Hepatocyte (in vitro differentiated cells): Measurements from ENCODE around the gene LDLRAD4. TPM values are rescaled to one million over a fixed set of nuclear protein-coding genes. Genes with fewer than 3 reads are reported as not detected.
"Not testable (repeated sequence)": the region's sequence is repeated elsewhere in the genome, so short reads cannot be mapped to it uniquely, and the experiment has no call there.

Experiments
- DNase-seq: peaks from one replicate; pipeline ENCODE4 v3.0.0-alpha.2; 2016; ENCODE audit warnings: low spot score
- H2AFZ ChIP-seq: fragments of 200-600 bp; sonication (generic); 2 replicates; pipeline ENCODE4 v1.6.0; 2016; ENCODE audit warnings: antibody characterized with exemption, mild to moderate bottlenecking
- H3K27ac ChIP-seq: fragments of 200-600 bp; sonication (generic); 2 replicates; pipeline ENCODE4 v1.5.1; 2016; ENCODE audit warnings: mild to moderate bottlenecking
- H3K27me3 ChIP-seq: fragments of 200-600 bp; sonication (generic); 2 replicates; pipeline ENCODE4 v1.6.1; 2016
- H3K36me3 ChIP-seq: fragments of 200-600 bp; sonication (generic); replicated peaks from 2 replicates; pipeline ENCODE4 v1.5.1; 2016; ENCODE audit warnings: low read depth; ENCODE audit not compliant: insufficient read depth
- H3K4me1 ChIP-seq: fragments of 200-600 bp; sonication (generic); 2 replicates; pipeline ENCODE4 v1.5.1; 2016; ENCODE audit warnings: mild to moderate bottlenecking, moderate library complexity; ENCODE audit not compliant: insufficient read depth
- H3K4me2 ChIP-seq: fragments of 200-600 bp; sonication (generic); 2 replicates; pipeline ENCODE4 v1.6.0; 2016
- H3K4me3 ChIP-seq: fragments of 200-600 bp; sonication (generic); 2 replicates; pipeline ENCODE4 v1.5.1; 2016; ENCODE audit warnings: mild to moderate bottlenecking
- H3K79me2 ChIP-seq: fragments of 200-600 bp; sonication (generic); 2 replicates; pipeline ENCODE4 v1.6.0; 2017; ENCODE audit warnings: mild to moderate bottlenecking
- H3K9me2 ChIP-seq: fragments of 200-600 bp; sonication (generic); replicated peaks from 2 replicates; pipeline ENCODE4 v1.6.0; 2017; ENCODE audit warnings: mild to moderate bottlenecking; ENCODE audit not compliant: insufficient read depth
- H3K9me3 ChIP-seq: fragments of 200-600 bp; sonication (generic); 2 replicates; pipeline ENCODE4 v1.5.1; 2016; ENCODE audit warnings: low read depth, mild to moderate bottlenecking
- H4K20me1 ChIP-seq: fragments of 200-600 bp; sonication (generic); 2 replicates; pipeline ENCODE4 v1.6.0; 2016; ENCODE audit warnings: mild to moderate bottlenecking; ENCODE audit not compliant: insufficient read depth, poor library complexity, severe bottlenecking
- EZH2 ChIP-seq: fragments of 200-600 bp; sonication (generic); IDR thresholded peaks from 2 replicates; pipeline ENCODE4 v1.6.1; 2016; ENCODE audit warnings: antibody characterized with exemption, mild to moderate bottlenecking, borderline replicate concordance
- EZH2phosphoT487 ChIP-seq: fragments of 200-600 bp; sonication (generic); IDR thresholded peaks from one replicate; pipeline ENCODE4 v1.6.1; 2018; ENCODE audit warnings: antibody characterized with exemption, mild to moderate bottlenecking, low read depth, moderate library complexity; ENCODE audit not compliant: unreplicated experiment, severe bottlenecking
- WGBS: methylation state at CpG from one replicate; pipeline ENCODE4 v1.1.6; 2016; ENCODE audit warnings: low lambda C conversion rate; ENCODE audit errors: missing lambda C conversion rate; 5-methylcytosine and 5-hydroxymethylcytosine counted together
- polyA plus RNA-seq: library from polyadenylated mRNA; unstranded; fragments of >200 nt; fragmentation: Nextera tagmentation; extraction: Ambion mirVana; gene quantifications from 2 replicates; pipeline ENCODE4 v1.2.1, GENCODE V29; 2016
- total RNA-seq: library from RNA; depleted of rRNA; stranded (reverse); fragments of >200 nt; gene quantifications from 2 replicates; pipeline ENCODE4 v1.2.3, GENCODE V29; 2014
- TF ChIP-seq, protein P1 (sequence below): fragments of 200-600 bp; sonication (generic); IDR thresholded peaks from 2 replicates; pipeline ENCODE4 v1.5.1; 2016; ENCODE audit warnings: antibody characterized with exemption, mild to moderate bottlenecking; ENCODE audit not compliant: poor library complexity

Gene LDLRAD4
- total and polyA plus RNA-seq, 2 experiments from 2014 or later: 15.1 to 29.0 TPM

- Histone ChIP-seq H3K9me2 (no peaks in the 10 kb centered on the region), H3K4me2 (no peak overlapping the region), H3K79me2 (no peaks in the 10 kb centered on the region), H3K36me3 (no peaks in the 10 kb centered on the region), H3K27ac (no peak overlapping the region), H4K20me1 (no peaks in the 10 kb centered on the region), H3K9me3 (no peaks in the 10 kb centered on the region), H3K4me1 (peaks cover 5% of the 10 kb centered on the region), H2AFZ (no peak overlapping the region), H3K4me3 (no peak overlapping the region), H3K27me3 (no peaks in the 10 kb centered on the region)
- TF ChIP-seq, protein P1, sequence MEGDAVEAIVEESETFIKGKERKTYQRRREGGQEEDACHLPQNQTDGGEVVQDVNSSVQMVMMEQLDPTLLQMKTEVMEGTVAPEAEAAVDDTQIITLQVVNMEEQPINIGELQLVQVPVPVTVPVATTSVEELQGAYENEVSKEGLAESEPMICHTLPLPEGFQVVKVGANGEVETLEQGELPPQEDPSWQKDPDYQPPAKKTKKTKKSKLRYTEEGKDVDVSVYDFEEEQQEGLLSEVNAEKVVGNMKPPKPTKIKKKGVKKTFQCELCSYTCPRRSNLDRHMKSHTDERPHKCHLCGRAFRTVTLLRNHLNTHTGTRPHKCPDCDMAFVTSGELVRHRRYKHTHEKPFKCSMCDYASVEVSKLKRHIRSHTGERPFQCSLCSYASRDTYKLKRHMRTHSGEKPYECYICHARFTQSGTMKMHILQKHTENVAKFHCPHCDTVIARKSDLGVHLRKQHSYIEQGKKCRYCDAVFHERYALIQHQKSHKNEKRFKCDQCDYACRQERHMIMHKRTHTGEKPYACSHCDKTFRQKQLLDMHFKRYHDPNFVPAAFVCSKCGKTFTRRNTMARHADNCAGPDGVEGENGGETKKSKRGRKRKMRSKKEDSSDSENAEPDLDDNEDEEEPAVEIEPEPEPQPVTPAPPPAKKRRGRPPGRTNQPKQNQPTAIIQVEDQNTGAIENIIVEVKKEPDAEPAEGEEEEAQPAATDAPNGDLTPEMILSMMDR: no peak
- TF ChIP-seq EZH2: no peak
- no peak for TF ChIP-seq EZH2phosphoT487
- 79% methylated on average over 7 of the region's 7 CpGs for WGBS
- no peak for DNase-seq
Observed at GRCh38 chr18:13487237-13487636, 268.7 kb downstream of the LDLRAD4 start.

DNA sequence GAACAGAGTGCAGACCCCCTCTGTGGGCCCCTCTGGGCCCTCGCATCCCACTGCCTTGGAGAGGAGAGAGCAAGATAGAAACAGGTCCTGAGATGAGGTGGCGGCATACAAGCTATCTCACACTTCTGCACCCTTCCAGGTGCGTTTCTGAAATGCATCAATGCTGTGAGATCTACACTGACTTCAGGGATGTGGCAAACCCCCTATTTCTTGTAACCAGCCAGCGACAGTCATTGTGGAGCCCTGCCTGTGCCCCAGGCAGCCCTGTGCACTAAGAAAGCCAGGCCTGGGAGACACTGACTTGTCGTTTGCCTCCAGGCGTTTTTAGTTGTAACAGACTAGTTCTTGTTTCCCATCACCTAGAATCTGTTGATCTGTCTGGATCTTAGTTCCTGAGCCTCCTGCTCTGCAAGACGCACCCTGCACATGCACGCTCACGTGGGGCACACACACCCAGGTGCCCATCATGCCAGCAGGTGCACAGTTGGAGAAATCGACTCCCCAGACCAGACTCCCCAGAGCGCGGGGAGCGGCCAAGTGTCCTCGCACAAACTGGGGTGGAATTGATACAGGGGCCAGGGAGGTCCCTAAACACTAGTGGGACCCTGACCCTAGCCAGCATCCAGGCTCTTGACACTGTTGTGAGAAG is 269.8 kb downstream of the LDLRAD4 start:
- H4K20me1 ChIP-seq: no peaks in the 10 kb centered on the region
- H3K27ac ChIP-seq: no peak overlapping the region
- 86% methylated on average over 14 of the region's 14 CpGs for WGBS
- H3K9me3 ChIP-seq: no peaks in the 10 kb centered on the region
- no peaks in the 10 kb centered on the region for H3K9me2 ChIP-seq
- no peak overlapping the region for H2AFZ ChIP-seq
- TF ChIP-seq, protein P1: no peak
- TF ChIP-seq EZH2phosphoT487 (no peak), EZH2 (no peak)
- no peak for DNase-seq
- no peaks in the 10 kb centered on the region for H3K27me3 ChIP-seq
- H3K79me2 ChIP-seq: no peaks in the 10 kb centered on the region
- H3K36me3 ChIP-seq: no peaks in the 10 kb centered on the region
- no peak overlapping the region for H3K4me2 ChIP-seq
- H3K4me1 ChIP-seq: peaks cover 5% of the 10 kb centered on the region
- no peak overlapping the region for H3K4me3 ChIP-seq

DNA sequence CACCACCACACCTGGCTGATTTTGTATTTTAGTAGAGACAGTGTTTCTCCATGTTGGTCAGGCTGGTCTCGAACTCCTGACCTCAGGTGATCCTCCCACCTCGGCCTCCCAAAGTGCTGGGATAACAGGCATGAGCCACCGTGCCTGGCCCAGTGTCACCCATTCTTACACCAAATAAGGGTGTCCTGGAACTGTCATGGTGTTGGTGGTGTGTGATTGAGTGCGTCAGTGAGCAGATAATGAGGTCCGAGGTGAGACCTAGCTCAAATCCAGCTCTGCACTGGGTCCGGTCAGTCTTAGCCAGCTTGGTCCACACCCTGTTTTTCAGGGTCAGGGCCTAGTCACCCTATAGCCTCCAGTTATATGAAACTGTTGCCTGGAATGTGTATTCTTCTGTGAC is 270.7 kb downstream of the LDLRAD4 start:
- not testable (repeated sequence) for H3K4me3 ChIP-seq, H3K9me2 ChIP-seq, H3K79me2 ChIP-seq, H4K20me1 ChIP-seq, H3K4me1 ChIP-seq, DNase-seq, H3K27ac ChIP-seq, H3K4me2 ChIP-seq, H3K27me3 ChIP-seq, H3K36me3 ChIP-seq, H2AFZ ChIP-seq, H3K9me3 ChIP-seq
- 85% methylated on average over 6 of the region's 6 CpGs for WGBS

GRCh38 chr18:13491138-13491537 is 272.6 kb downstream of the LDLRAD4 start:
- Histone ChIP-seq H3K36me3 (no peaks in the 10 kb centered on the region), H2AFZ (no peak overlapping the region), H3K4me2 (no peak overlapping the region), H3K9me2 (no peaks in the 10 kb centered on the region), H3K79me2 (no peaks in the 10 kb centered on the region), H3K4me1 (peaks cover 5% of the 10 kb centered on the region), H3K9me3 (no peaks in the 10 kb centered on the region), H4K20me1 (no peaks in the 10 kb centered on the region), H3K4me3 (no peak overlapping the region), H3K27ac (no peak overlapping the region), H3K27me3 (no peaks in the 10 kb centered on the region)
- no peak for DNase-seq
- 83% methylated on average over 10 of the region's 10 CpGs for WGBS
- TF ChIP-seq EZH2phosphoT487 (no peak), EZH2 (no peak)
